Left cardiac atrium (tissue), 4 donors: ENCODE data around the gene RAB31. TPM values are rescaled to one million over a fixed set of nuclear protein-coding genes. Genes with fewer than 3 reads are reported as not detected.

ENCODE experiments used
- ATAC-seq, 2 donors: fragments of 200-7000 bp; cut with Tn5 transposase; one replicate each; pipeline ENCODE4 v1.9.1; 2020; ENCODE audit warnings: mild to moderate bottlenecking in 2 of 2, moderate library complexity in 2 of 2
- DNase-seq: peaks from one replicate; pipeline ENCODE4 v3.0.0-alpha.2; 2020
- intact Hi-C, 2 donors: fragments of 100-400 bp; cut with DNase I; formaldehyde crosslinking; loops; one replicate each; pipeline versions ENCODE4 v1.14.1 to v1.15.1; 2022 to 2023
- total RNA-seq, 2 donors: library from RNA; stranded (reverse); fragmentation: NEBNext Ultra II Directional; extraction: Animal tissue kit (Norgen Biotek cat#: 25700); gene quantifications; one replicate each; pipeline ENCODE4 v1.2.1, GENCODE V29; 2021
- donor health status: DM: no; HTN: yes; CAD: no.
- donor health status: DM: no; HTN: yes; CAD: no; lungs with severe emphysema.
- donor health status: DM: yes; HTN: yes; CAD: no.
- donor health status: Dilated cardiomyopathy.

The RAB31 gene
- total RNA-seq, 2 donors from 2014 or later: 21.2 to 31.1 TPM

DNA sequence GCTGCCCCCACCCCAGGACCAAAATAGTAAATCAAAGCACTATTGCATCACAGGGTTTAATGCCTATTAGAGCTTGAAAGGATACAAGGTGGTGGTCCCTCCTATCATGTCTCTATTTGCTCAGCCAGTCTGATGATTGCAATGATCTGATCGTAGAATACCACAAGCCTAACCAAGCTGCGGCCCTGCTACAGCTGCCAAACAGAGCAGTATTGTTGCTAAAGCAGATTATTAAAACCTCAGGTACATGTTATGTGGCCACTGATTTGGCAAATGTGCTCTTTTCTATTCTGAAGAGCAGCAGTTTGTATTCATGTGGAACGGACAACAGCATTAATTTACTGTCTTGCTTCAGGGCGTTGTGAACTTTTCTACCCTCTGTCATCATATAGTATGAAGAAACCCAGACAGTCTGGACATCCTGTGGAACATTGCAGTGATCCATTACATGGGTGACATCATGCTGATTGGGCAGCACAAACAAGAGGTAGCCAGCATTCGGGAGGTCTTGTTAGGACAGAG lies 197.4 kb downstream of the RAB31 start:
- no peak for ATAC-seq
- intact Hi-C loops: no loop called here
- DNase-seq: no peak

- ATAC-seq: no peak
- no peak for DNase-seq
- intact Hi-C loops: no loop called here
Measured at GRCh38 chr18:9906481-9906880, 198.4 kb downstream of the RAB31 start.

- ATAC-seq (no peak), DNase-seq (no peak)
- intact Hi-C loops: no loop called here
Measured at GRCh38 chr18:9907867-9908266, 199.8 kb downstream of the RAB31 start.

GRCh38 chr18:9910071-9910470 lies 202.0 kb downstream of the RAB31 start:
- ATAC-seq: no peak

GRCh38 chr18:9910661-9911060 lies 202.6 kb downstream of the RAB31 start:
- DNase-seq (no peak), ATAC-seq (no peak)
- intact Hi-C loops: loop anchor here in 1 of 2 donors (5.0 to 10.0 kb wide), 2 partner anchors 33 to 296 kb away; partner anchors contain the start of gene PPP4R1

More at GRCh38 chr18:9910071-9910470, 202.0 kb downstream of the RAB31 start:
- DNase-seq: no peak
- intact Hi-C loops: loop anchor here in 1 of 2 donors (5.0 to 10.0 kb wide), 2 partner anchors 33 to 295 kb away; partner anchors contain the start of gene PPP4R1

DNA sequence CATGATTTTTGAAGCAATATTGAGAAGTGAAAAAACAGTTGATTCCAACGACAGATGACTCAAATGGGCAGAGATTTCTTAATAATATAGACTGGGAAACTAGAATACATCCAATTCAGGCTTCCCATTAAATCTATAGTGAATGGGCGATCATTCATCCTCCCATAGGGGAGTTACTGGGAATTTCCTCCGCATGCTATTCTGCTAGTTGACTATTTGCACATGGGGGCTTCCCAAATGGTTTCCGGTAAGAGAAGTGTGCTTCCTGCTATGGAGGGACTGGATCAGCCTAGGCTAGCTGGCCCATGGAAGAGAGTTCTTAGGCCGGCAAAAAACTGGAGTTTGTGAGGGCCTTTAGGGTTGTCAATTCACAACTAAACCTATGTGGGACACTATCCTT lies 203.1 kb downstream of the RAB31 start:
- intact Hi-C loops: loop anchor here in 1 of 2 donors (5.0 to 10.0 kb wide), 2 partner anchors 34 to 296 kb away; partner anchors contain the start of gene PPP4R1
- DNase-seq: no peak
- no peak for ATAC-seq

Other genes starting within 250 kb of the RAB31 start
- gene RALBP1, start 232.8 kb upstream of the RAB31 start, total RNA-seq: 10 to 100 TPM; 41.2 to 42.1 TPM
- 10 to 100 TPM; 55.8 to 77.6 TPM for gene PPP4R1, start 93.7 kb upstream of the RAB31 start, total RNA-seq
- under 1 TPM in 1 of 2 donors, not detected in 1; 0.18 TPM for gene TXNDC2, start 177.7 kb downstream of the RAB31 start, total RNA-seq
- gene VAPA, start 205.7 kb downstream of the RAB31 start, total RNA-seq: 100 to 1,000 TPM; 169 to 219 TPM